Stimulated activated CD4-positive, alpha-beta T cell treated with anti-CD3 and anti-CD28 coated beads, Interleukin-12 subunit alpha, Interleukin-12 subunit beta, amount 100 ng/mL, for 48 hours (primary cell): ENCODE data around the gene REP15.
"Not testable (repeated sequence)": the region's sequence is repeated elsewhere in the genome, so short reads cannot be mapped to it uniquely, and the experiment has no call there.

Experiments used
- DNase-seq, 3 donors: peaks; one replicate each; pipeline ENCODE4 v3.0.0-alpha.2; 2020; ENCODE audit warnings: low read depth in 2 of 3, low spot score in 1 of 3

Gene REP15

GRCh38 chr12:27696864-27697564, 767 bp downstream of the REP15 start:
- DNase-seq, result no peak

DNA sequence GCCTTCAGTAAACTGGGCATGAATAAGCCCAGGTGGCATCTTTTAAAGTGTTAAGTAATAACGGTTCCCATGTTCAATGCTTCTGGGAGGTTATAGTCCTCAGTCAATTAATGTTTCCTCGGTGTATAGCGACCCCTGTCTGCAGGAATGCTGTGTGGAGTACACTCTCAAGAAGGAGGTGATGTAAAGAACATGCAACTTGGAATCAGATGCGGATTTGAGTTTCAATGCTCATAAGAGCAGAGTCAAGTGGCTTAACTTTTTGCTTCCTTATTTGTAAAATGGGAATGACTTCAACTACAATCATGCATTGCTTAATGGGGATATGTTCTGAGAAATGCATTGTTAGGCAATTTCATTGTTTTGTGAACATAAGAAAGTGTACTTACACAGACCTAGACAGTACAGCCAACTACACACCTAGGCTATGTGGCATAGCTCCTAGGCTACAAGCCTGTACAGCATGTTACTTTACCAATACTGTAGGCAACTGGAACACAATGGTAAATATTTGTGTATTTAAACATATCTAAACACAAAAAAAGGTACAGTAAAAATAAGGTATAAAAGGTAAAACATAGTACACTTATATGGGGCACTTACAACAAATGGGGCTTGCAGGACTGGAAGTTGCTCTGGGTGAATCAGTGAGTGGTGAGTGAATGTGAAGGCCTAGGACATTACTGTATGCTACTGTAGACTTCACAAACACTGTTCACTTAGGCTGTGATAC, 7.6 kb downstream of the REP15 start:
- peak; percentile 36 to 84 (median 59) for DNase-seq

GRCh38 chr12:27705263-27705662, 9.0 kb downstream of the REP15 start:
- DNase-seq, result no peak

- DNase-seq, result no peak
Measured at GRCh38 chr12:27707216-27707615, 11.0 kb downstream of the REP15 start.

DNA sequence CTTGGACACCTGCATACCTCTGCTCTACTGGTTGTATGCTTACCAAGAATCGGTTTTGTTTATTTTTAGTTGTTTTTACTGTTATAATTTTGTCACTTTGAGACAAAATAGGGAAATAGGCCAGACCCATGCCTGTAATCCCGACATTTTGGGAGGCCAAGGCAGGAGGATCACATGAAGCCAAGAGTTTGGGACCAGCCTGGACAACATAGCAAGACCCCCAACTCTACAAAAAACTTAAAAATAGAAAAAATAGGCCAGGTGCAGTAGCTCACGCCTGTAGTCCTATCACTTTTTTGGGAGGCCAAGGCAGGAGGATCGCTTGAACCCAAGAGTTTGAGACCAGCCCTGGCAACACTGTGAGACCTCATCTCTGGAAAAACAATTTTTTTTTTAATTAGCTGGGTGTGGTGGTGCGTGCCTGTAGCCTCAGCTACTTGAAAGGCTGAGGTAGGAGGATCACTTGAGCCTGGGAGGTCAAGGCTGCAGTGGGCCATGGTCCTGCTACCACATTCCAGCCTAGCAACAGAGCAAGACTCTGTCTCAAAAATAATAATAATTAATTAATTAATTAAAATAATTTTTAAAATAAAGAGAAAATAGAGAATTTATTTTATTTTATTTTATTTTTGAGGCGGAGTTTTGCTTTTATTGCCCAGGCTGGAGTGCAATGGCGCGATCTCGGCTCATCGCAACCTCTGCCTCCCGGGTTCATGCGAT, 13.1 kb downstream of the REP15 start:
- no peak for DNase-seq

- DNase-seq, result no peak
Measured at GRCh38 chr12:27709932-27710591, 13.8 kb downstream of the REP15 start.

DNA sequence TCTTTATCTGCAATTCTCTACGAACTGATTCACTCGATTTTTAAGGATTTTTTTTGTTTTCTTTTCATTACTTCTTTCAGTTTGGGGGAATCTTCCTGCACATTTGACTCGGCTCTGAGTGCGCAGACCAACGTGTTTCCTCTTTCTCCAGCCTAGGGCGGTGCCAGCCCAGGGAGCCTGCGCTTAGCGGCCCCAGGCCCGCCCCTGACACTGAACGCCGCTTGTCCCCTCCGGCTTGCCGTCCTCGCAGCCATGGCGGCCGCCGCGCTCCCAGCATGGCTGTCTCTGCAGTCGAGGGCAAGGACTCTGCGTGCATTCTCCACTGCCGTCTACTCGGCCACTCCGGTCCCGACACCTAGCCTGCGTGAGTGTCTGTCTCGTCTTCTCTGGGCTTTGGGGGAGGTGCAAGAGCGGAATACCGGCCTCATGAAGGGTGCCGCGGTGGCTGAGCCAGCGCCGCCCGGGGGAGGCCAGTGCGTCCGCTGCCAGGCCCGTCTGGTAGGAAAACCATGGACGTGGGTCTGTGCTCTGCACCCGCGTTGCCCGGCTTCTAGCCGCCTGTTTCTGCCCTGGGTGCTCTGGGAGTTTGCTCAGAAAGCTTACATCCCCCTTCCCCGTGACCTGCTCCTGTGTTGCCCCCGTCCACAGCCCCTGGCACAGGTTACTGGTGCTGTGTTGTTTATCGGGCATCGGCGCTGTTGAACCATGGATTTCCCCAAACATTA, 14.5 kb downstream of the REP15 start, which contains the start of gene MRPS35:
Gene MRPS35, plus strand, starts transcription at position 241 of the 725 bp plus-strand sequence. Its CDS starts 12 bp downstream, at position 253.
- DNase-seq, result peak; percentile 86 to 89 (median 87)

DNA sequence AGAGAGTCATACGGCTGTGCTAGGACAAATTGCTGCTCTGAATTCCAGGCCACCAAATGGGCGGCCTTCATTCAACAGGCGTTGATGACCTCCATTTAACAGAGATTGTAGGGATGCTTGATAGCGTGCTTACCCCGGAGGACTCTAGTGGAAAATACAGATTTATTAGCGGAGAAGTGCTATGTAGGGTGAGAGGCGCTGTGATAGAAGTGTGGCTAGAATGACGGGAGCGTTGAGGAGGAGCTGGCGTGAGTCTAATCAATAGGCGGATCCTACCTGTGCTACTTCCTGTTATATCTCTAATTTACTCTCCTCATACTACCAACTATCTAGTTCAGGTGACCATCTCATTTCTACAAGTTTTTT, 15.1 kb downstream of the REP15 start:
- peak in 1 of 3 donors; percentile 1 for DNase-seq

- no peak for DNase-seq
Measured at GRCh38 chr12:27711967-27712366, 15.7 kb downstream of the REP15 start.

- DNase-seq, result no peak
Measured at GRCh38 chr12:27723212-27723611, 27.0 kb downstream of the REP15 start.

- no peak for DNase-seq
Measured at GRCh38 chr12:27730097-27730588, 33.9 kb downstream of the REP15 start.

DNA sequence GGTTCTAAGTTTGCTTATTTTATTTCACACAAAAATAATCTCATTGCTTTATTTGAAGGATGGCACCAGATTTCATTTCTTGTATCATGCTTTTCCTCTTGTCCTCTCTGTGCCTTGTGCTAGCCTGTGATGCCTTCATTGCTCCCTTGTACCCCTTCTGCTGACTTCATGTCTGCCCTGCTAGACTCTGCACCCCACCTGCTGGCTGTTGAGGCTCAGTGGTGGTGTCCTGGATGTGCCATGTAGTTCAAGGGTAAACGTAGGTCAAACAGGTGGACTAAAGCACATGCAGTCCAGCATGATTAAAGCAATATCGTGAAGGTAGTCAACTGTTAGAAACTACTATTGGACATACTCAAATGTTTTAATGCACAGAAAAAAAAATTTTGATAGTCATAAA, 36.0 kb downstream of the REP15 start:
- DNase-seq, result no peak

DNA sequence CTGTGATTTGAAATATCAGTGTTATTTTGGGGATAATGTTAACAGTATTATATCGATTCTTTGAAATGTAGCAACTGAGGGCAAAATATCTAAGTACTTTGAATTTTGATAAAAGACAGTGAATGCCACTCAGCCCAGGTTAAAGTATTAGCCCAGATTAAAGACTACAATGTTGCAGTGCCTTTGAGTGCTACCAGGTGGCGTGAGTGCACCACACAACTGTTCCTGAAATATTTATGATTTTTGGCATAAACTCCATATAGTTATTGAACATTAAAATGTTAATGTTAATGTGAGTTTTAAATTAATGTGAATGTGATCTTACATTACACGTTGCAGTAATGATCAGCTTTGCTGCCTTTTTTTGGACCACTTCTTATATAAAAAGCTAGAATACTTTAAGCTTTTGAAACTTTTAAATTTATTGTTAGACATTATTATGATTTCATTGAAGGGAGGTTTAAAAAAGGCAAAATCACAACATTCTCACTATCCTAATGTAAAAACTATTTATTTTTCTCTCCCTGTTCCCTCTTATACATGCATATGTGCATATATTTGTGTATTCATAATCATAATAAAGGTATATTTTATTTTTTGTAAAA, 36.9 kb downstream of the REP15 start:
- peak in 1 of 3 donors; percentile 12 for DNase-seq

DNA sequence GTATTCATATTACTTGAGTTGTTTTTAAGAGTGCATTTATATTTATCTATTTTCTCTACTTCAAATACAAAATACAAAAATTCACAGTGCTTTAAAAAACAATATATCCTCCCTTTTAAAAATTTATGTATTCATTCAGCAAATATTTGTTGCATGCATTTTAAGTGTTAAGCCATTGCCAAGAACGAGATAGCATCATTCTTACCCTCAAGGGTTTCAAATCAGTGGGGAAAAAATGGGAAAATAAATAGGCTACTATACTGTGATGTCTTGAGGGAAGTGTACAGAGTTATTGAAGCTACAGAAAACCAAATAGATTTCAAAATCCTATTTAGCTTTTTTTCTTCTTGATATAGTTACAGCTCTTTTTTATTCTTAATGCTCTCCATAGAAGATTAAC, 37.5 kb downstream of the REP15 start:
- no peak for DNase-seq

GRCh38 chr12:27734321-27734720, 38.1 kb downstream of the REP15 start:
- DNase-seq, result not testable (repeated sequence)

- no peak for DNase-seq
Measured at GRCh38 chr12:27743601-27744000, 47.4 kb downstream of the REP15 start.

DNA sequence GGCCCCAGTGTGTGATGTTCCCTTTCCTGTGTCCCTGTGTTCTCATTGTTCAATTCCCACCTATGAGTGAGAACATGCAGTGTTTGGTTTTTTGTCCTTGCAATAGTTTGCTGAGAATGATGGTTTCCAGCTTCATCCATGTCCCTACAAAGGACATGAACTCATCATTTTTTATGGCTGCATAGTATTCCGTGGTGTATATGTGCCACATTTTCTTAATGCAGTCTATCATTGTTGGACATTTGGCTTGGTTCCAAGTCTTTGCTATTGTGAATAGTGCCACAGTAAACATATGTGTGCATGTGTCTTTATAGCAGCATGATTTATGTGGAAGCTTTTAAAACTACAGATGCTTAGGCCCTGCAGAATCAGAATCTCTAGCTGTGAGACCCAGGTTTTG, 49.5 kb downstream of the REP15 start:
- not testable (repeated sequence) for DNase-seq
